ENCODE data around the gene RALGAPA2.

Gene RALGAPA2

DNA sequence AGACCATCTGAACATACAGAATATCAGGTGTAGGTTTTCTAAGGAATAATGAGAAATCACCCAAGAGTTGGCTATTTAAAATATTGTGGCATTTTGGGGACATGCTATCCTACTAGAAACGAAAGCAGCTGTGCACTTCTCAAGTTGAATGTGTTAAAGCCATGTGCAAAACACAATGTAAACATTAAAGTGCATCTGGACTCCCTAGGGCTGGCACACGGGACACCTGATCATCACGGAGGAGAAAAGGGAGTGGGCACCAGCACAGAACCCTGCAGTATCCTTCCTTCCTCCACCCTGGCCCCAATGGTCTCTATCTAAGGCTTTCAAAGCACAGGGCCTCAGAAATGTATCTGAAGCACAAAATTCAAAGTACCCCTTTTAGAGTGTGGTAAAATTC, 250.3 kb downstream of the RALGAPA2 start:
- no peak for DNase-seq (ENCODE audit: low read depth)

- no peak for DNase-seq (ENCODE audit: low read depth)
These were observed 250.9 kb downstream of the RALGAPA2 start for GRCh38 chr20:20461551-20461950.

GRCh38 chr20:20459726-20460125, 252.7 kb downstream of the RALGAPA2 start:
- no peak for DNase-seq (ENCODE audit: low read depth)

GRCh38 chr20:20457392-20458126, 254.9 kb downstream of the RALGAPA2 start:
- DNase-seq (ENCODE audit: low read depth) = peak; percentile 43

DNA sequence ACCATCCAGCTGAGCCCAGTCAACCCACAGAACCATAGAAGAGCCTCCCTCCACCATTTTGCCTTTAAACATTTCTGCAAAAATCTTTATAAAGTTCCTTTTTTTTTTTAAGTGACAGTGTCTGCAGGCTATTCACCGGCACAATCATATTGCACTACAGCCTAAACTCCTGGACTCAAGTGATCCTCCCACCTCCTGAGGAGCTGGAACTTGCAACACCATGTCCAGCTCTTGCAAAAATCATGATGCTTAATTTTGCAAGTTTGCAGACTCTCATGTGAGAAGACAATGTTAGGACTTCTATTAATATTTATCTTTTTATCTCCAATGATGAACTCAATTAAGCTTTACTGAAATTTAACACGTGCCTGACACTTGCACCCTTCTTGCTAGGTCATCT, 255.7 kb downstream of the RALGAPA2 start:
- no peak for DNase-seq (ENCODE audit: low read depth)

GRCh38 chr20:20455926-20456325, 256.5 kb downstream of the RALGAPA2 start:
- no peak for DNase-seq (ENCODE audit: low read depth)

- no peak for DNase-seq (ENCODE audit: low read depth)
These were observed 257.4 kb downstream of the RALGAPA2 start for GRCh38 chr20:20454850-20455627.

DNA sequence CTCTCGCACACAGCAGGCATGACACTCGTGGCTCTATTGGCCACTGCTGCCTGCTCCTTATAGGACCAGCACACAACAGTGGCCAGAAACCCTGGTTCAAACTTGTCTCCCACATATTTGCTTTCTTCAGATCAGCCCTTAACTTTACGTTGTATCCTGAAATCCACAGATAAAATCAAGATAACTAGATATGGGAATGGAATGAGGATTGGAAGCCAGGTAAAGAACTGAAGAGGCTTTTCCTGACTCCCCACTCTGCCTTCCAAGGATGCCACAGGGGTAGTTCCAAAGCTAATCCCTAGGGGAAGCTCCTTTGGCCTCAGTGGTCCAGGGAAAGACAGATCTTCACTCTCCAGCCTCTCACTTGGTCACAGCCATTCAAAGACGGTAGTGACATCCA, 258.1 kb downstream of the RALGAPA2 start:
- DNase-seq (ENCODE audit: low read depth) = no peak

GRCh38 chr20:20452254-20452676, 260.2 kb downstream of the RALGAPA2 start:
- peak; percentile 63 for DNase-seq (ENCODE audit: low read depth)

- DNase-seq (ENCODE audit: low read depth) = no peak
These were observed 261.9 kb downstream of the RALGAPA2 start for GRCh38 chr20:20450521-20450920.

GRCh38 chr20:20448881-20449280, 263.6 kb downstream of the RALGAPA2 start:
- DNase-seq (ENCODE audit: low read depth) = no peak

GRCh38 chr20:20447196-20447595, 265.2 kb downstream of the RALGAPA2 start:
- DNase-seq (ENCODE audit: low read depth) = no peak

GRCh38 chr20:20446425-20447015, 265.9 kb downstream of the RALGAPA2 start:
- no peak for DNase-seq (ENCODE audit: low read depth)

- no peak for DNase-seq (ENCODE audit: low read depth)
These were observed 266.4 kb downstream of the RALGAPA2 start for GRCh38 chr20:20446001-20446400.

GRCh38 chr20:20443504-20443903, 268.9 kb downstream of the RALGAPA2 start:
- no peak for DNase-seq (ENCODE audit: low read depth)

GRCh38 chr20:20442466-20442865, 270.0 kb downstream of the RALGAPA2 start:
- DNase-seq (ENCODE audit: low read depth) = no peak

- no peak for DNase-seq (ENCODE audit: low read depth)
These were observed 271.4 kb downstream of the RALGAPA2 start for GRCh38 chr20:20440886-20441658.

- no peak for DNase-seq (ENCODE audit: low read depth)
These were observed 272.0 kb downstream of the RALGAPA2 start for GRCh38 chr20:20440481-20440880.

- DNase-seq (ENCODE audit: low read depth) = no peak
These were observed 272.7 kb downstream of the RALGAPA2 start for GRCh38 chr20:20439602-20440190.

DNA sequence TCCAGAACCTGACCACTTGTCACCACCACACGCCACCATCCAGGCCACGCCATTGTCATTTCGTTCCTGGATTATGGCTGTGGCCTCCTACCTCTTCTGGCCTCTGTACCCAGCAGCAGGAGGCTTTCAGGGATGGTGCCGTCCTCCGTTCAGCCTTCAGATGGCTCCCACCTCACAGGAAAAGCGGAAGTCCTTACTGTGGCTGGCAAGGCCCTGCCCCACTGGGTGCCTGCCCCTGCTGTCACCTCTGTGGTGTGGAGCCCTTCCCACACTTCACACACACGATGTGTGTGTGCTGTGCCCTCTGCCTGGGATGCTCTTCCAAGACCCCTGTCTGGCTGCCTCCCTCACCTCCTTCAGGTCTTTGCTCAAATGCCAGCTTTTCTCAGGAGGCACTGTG, 275.1 kb downstream of the RALGAPA2 start:
- DNase-seq (ENCODE audit: low read depth) = no peak

DNA sequence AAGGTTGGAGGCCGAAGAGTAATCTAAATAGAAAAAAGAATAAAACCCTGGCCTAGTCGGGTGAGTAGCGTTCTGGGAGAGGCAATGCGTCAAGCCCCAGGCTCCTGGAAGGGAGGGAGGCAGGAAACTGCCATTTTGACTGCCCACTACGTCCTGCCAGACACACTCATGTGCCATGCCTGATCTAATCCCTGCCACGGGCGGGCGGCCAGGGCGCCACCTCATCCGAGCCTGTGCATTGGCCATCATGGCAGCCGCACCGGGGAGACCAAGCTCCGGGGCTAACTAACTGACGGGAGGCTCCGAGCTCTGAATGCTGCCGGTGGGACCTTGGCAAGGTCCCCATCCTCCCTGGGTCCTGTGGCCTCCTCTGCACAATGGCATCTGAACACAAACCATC, 275.8 kb downstream of the RALGAPA2 start:
- no peak for DNase-seq (ENCODE audit: low read depth)

DNA sequence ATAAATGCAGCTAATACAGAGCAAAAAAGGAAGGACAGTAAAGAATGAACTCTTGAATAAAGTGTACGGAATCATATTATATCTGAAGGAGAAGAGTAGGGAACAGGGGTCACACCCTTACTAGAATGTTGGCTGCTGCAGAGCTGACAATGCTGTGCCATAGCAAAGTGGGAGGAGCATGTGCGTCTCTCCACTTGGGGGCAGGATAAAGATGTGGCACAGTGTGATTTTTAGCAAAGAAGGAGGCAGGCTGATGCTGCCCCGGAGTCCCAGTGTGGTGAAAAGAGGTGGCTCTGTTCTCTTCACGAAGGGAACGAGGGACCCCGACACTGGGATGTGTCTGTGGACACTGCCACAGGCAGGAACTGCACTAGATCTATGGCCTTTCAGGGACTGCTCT, 277.0 kb downstream of the RALGAPA2 start:
- no peak for DNase-seq (ENCODE audit: low read depth)

All from EH (cell line).